GF-D8 (cell line): ENCODE results near the gene SLC38A3.
A peak's percentile ranks its signal among the peaks of the same experiment; 100 is the strongest.
"Not testable (repeated sequence)": the region's sequence is repeated elsewhere in the genome, so short reads cannot be mapped to it uniquely, and the experiment has no call there.

Experiments
- DNase-seq: peaks from one replicate; lab custom pipeline; 2025; lab: John Stamatoyannopoulos, UW

Gene SLC38A3

GRCh38 chr3:50233176-50233575 lies 28.1 kb downstream of the SLC38A3 start:
- DNase-seq: no peak

- DNase-seq: peak; percentile 97
These were observed 30.8 kb downstream of the SLC38A3 start, which contains the start of gene GNAI2 for GRCh38 chr3:50235716-50236483. TSS of gene GNAI2 (plus strand) at chr3:50236204. CDS start at chr3:50236336, 132 bp downstream.

GRCh38 chr3:50236484-50237132 lies 31.5 kb downstream of the SLC38A3 start:
- no peak for DNase-seq

GRCh38 chr3:50237133-50237651 lies 32.1 kb downstream of the SLC38A3 start:
- DNase-seq: no peak

GRCh38 chr3:50237754-50238548 lies 32.9 kb downstream of the SLC38A3 start:
- DNase-seq: peak; percentile 73

GRCh38 chr3:50238549-50239026 lies 33.5 kb downstream of the SLC38A3 start:
- DNase-seq: peak; percentile 26

GRCh38 chr3:50239649-50240048 lies 34.6 kb downstream of the SLC38A3 start:
- no peak for DNase-seq

- no peak for DNase-seq
These were observed 36.1 kb downstream of the SLC38A3 start for GRCh38 chr3:50241163-50241562.

- no peak for DNase-seq
These were observed 36.8 kb downstream of the SLC38A3 start for GRCh38 chr3:50241713-50242380.

GRCh38 chr3:50242381-50242770 lies 37.3 kb downstream of the SLC38A3 start:
- no peak for DNase-seq

GRCh38 chr3:50242851-50243542 lies 37.9 kb downstream of the SLC38A3 start:
- DNase-seq: peak; percentile 92

- no peak for DNase-seq
These were observed 38.4 kb downstream of the SLC38A3 start for GRCh38 chr3:50243543-50243895.

GRCh38 chr3:50244813-50245212 lies 39.7 kb downstream of the SLC38A3 start:
- not testable (repeated sequence) for DNase-seq

- no peak for DNase-seq
These were observed 40.2 kb downstream of the SLC38A3 start for GRCh38 chr3:50245251-50245745.

- DNase-seq: peak; percentile 70
These were observed 40.9 kb downstream of the SLC38A3 start for GRCh38 chr3:50245831-50246516.

GRCh38 chr3:50246517-50246954 lies 41.5 kb downstream of the SLC38A3 start:
- peak; percentile 93 for DNase-seq

GRCh38 chr3:50248387-50248786 lies 43.3 kb downstream of the SLC38A3 start:
- DNase-seq: no peak

GRCh38 chr3:50249457-50249856 lies 44.4 kb downstream of the SLC38A3 start:
- DNase-seq: no peak

- no peak for DNase-seq
These were observed 45.4 kb downstream of the SLC38A3 start for GRCh38 chr3:50250514-50250913.

GRCh38 chr3:50251220-50251619 lies 46.1 kb downstream of the SLC38A3 start:
- no peak for DNase-seq
